ENCODE measurements around the gene LYPD6.

LYPD6 gene

DNA sequence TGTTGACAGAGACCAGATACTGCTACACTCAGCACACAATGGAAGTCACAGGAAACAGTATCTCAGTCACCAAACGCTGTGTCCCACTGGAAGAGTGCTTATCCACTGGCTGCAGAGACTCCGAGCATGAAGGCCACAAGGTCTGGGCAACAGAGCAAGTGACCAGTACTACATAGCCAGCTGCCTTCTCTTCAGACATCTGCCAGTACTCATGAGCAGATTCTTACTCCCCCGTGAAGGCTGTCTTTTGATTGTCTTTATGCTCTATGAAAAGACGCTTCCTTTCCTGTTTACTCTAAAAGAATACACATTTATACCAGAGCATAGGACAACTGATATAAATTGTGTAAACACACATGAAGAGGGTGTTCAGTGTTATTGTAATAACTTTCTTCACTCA lies 138.2 kb downstream of the LYPD6 start:
- TF ChIP-seq, protein P1, sequence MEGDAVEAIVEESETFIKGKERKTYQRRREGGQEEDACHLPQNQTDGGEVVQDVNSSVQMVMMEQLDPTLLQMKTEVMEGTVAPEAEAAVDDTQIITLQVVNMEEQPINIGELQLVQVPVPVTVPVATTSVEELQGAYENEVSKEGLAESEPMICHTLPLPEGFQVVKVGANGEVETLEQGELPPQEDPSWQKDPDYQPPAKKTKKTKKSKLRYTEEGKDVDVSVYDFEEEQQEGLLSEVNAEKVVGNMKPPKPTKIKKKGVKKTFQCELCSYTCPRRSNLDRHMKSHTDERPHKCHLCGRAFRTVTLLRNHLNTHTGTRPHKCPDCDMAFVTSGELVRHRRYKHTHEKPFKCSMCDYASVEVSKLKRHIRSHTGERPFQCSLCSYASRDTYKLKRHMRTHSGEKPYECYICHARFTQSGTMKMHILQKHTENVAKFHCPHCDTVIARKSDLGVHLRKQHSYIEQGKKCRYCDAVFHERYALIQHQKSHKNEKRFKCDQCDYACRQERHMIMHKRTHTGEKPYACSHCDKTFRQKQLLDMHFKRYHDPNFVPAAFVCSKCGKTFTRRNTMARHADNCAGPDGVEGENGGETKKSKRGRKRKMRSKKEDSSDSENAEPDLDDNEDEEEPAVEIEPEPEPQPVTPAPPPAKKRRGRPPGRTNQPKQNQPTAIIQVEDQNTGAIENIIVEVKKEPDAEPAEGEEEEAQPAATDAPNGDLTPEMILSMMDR (conservative IDR thresholded peaks at IDR 0.05): no peak
- peak overlapping the region; percentile 58 for H3K27ac ChIP-seq

DNA sequence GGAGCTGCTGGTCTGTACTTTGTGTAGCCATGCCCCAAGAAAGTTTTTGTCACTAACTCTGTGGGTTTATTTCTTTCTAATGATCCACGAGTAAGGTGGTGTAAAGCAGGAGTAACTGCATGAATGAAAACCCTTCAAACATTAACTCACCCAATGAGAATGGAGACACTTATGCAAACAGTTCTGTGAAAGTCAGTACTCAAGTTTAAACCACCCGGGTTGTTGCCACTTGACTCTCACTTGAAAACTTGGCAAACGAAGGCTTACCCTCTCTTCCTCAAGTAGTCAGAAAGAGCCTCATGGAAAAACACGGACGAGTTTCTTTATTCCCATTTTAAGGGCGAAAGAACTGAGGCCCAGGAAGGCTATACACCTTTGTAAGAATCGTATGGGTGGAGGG lies 139.7 kb downstream of the LYPD6 start:
- TF ChIP-seq, protein P1 (conservative IDR thresholded peaks at IDR 0.05): no peak
- no peak overlapping the region for H3K27ac ChIP-seq

DNA sequence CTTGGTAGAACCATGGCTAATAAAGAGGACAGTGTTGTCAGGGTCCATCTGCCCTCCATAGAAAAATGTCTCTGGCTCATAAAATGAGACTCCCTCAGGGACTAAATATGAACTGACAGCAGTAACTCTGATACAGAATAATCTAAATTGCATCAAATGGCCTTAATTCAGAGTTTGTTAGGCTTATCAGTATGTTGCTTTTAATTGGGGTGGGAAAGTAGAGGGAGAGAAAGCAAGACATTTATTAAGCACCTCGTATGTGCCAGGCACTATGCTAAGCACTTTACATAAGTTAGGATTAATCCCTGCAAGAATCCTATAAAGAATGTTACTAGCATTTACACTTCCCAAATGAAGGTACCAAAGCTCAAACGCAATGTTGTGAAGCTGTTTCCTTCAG lies 142.0 kb downstream of the LYPD6 start:
- H3K27ac ChIP-seq: no peak overlapping the region
- TF ChIP-seq, protein P1 (conservative IDR thresholded peaks at IDR 0.05): no peak

DNA sequence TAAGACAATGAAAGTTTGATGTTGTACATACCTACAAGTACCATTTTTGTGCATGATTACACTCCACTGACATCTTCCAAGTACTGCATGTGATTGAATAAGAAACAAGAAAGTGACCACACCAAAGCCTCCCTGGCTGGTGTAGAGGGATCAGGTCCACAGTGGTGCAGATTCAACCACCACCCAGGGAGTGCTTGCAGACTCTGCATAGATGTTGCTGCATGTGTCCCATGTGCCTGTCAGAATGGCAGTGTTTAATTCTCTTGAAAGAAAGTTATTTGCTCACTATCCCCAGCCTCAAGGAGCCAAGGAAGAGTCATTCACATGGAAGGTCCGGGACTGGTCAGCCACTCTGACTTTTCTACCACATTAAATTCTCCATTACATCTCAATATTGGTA lies 142.7 kb downstream of the LYPD6 start:
- no peak overlapping the region for H3K27ac ChIP-seq
- TF ChIP-seq, protein P1 (conservative IDR thresholded peaks at IDR 0.05): no peak

DNA sequence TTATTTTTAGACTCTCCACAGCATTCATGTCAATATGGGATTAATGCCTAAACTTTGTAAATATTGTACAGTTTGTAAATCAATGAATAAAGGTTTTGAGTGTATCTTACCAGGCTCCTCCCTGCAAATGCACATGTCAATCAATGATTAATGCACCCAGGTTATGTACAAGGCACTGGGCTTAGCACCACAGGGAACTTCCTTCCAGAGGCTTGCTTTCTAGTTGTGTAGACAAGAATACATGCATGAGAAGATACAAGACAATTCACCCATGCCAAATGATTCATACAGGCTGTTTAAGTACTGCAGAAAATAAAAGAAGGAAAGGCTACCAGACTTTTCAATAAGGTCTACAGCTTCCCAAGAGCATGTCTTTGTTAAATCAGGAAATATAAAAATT lies 143.1 kb downstream of the LYPD6 start:
- H3K27ac ChIP-seq: no peak overlapping the region
- TF ChIP-seq, protein P1 (conservative IDR thresholded peaks at IDR 0.05): no peak

DNA sequence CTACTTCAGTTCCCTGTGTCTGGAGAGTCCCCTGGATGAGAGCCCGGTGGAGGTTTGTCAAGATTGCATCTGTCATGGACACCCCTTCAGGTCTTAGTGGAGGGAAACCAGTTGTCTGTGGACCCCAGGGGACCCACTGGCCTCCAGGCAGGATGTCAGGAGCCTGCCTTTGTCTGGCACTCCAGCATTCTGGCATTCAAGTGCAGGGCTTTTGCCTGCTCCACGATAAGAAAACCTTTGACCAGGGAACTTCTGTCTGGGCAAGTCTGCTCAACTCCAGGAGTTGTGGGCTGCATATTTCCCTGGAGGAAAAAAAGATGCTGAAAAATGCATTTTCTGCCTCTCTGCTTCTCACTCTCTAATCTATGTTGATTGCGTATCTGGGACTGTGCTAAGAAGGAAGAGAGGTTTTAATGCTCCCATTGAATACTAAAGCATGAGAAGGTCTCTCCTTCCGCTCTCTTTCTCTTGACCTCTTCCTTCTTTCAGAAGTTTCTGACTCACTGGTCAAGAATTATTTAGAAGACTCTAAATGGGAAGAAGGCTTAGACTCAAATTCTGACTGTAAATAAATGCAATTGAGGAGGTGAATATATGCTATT lies 152.7 kb downstream of the LYPD6 start:
- TF ChIP-seq, protein P1 (conservative IDR thresholded peaks at IDR 0.05): no peak
- no peak overlapping the region for H3K27ac ChIP-seq

DNA sequence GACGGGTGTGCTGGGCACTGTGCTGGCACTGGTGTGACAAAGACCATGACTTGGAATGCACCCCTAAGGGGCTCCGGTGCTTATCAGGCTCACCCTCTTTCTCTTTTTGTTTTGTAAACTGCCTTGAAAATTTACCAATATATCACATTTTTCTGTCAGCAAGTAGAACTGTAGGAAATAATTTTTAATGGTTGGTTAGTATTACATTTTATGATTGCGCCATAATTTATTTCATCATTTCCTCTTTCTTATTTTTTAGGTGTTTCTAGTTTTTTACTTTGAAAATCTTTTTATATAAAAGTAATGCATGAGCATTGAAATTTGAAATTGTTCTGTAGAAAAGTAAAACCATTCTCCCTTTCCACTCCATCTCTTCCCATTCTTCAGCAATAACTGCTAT lies 156.3 kb downstream of the LYPD6 start:
- TF ChIP-seq, protein P1 (conservative IDR thresholded peaks at IDR 0.05): no peak

More for the DNA sequence above, 156.3 kb downstream of the LYPD6 start:
- H3K27ac ChIP-seq: no peak overlapping the region
